RWPE2 (cell line): ENCODE results near the gene TOPBP1.
"Not testable (repeated sequence)": the region's sequence is repeated elsewhere in the genome, so short reads cannot be mapped to it uniquely, and the experiment has no call there.

ENCODE experiments used
- ATAC-seq: fragments of 200-7000 bp; cut with Tn5 transposase; 3 replicates; pipeline ENCODE4 v1.9.1; 2021; ENCODE audit warnings: low read depth
- DNase-seq: peaks from one replicate; pipeline ENCODE4 v3.0.0-alpha.2; 2020; ENCODE audit warnings: low spot score
- H3K27ac ChIP-seq: fragments of 450-650 bp; 2 replicates; pipeline ENCODE4 v1.5.1; 2017; ENCODE audit warnings: mild to moderate bottlenecking; ENCODE audit not compliant: poor library complexity, severe bottlenecking
- H3K27me3 ChIP-seq: fragments of 250-450 bp; sonication (Bioruptor Pico); 2 replicates; pipeline ENCODE4 v1.5.1; 2021; ENCODE audit warnings: mild to moderate bottlenecking, moderate library complexity; ENCODE audit not compliant: insufficient read depth, poor library complexity, severe bottlenecking
- H3K36me3 ChIP-seq: fragments of 250-450 bp; sonication (Bioruptor Pico); 2 replicates; pipeline ENCODE4 v1.5.1; 2020; ENCODE audit warnings: low read depth, mild to moderate bottlenecking, moderate library complexity
- H3K4me1 ChIP-seq: fragments of 250-450 bp; sonication (Bioruptor Pico); 2 replicates; pipeline ENCODE4 v1.5.1; 2021; ENCODE audit warnings: mild to moderate bottlenecking, moderate library complexity; ENCODE audit not compliant: insufficient read depth, poor library complexity, severe bottlenecking
- H3K4me3 ChIP-seq: fragments of 250-450 bp; sonication (Bioruptor Pico); 2 replicates; pipeline ENCODE4 v1.5.1; 2021; ENCODE audit warnings: mild to moderate bottlenecking, moderate library complexity; ENCODE audit not compliant: severe bottlenecking
- H3K9me3 ChIP-seq: fragments of 250-450 bp; sonication (Bioruptor Pico); 2 replicates; pipeline ENCODE4 v1.5.1; 2021; ENCODE audit warnings: mild to moderate bottlenecking, moderate library complexity; ENCODE audit not compliant: severe bottlenecking
- CTCF ChIP-seq: fragments of 450-650 bp; IDR thresholded peaks from one replicate; pipeline ENCODE4 v1.5.1; 2017; ENCODE audit warnings: mild to moderate bottlenecking, moderate library complexity; ENCODE audit not compliant: poor library complexity, severe bottlenecking

Gene TOPBP1

DNA sequence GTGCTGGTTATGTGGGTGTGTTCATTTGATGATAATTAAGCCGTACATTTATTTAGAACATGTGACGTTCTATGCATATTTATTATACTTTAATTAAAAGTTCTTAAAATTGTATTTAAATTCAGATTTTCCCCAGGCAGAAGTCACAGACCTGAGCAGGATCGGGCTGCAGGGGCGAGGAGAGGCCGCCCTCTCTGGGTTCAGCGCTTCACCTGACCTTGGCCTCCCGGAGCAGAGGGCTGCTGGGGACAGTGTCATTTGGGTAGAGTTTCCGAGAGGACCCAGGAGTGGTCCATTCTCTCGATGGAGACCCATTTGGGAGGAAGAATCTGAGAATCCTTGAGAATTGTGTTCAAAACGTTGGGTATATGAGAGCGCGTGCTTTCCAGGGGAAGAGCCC is 12.0 kb upstream of the TOPBP1 start:
- TF ChIP-seq CTCF, result no peak
- Histone ChIP-seq H3K27ac (no peak overlapping the region), H3K4me3 (no peak overlapping the region), H3K9me3 (no peaks in the 10 kb centered on the region), H3K4me1 (no peaks in the 10 kb centered on the region), H3K36me3 (no peaks in the 10 kb centered on the region), H3K27me3 (peaks cover 40% of the 10 kb centered on the region)
- DNase-seq (no peak), ATAC-seq (no peak)

GRCh38 chr3:133672461-133672860 is 10.7 kb upstream of the TOPBP1 start:
- Histone ChIP-seq H3K4me1 (no peaks in the 10 kb centered on the region), H3K9me3 (no peaks in the 10 kb centered on the region), H3K27ac (no peak overlapping the region), H3K36me3 (no peaks in the 10 kb centered on the region), H3K27me3 (peaks cover 40% of the 10 kb centered on the region), H3K4me3 (no peak overlapping the region)
- no peak for TF ChIP-seq CTCF
- DNase-seq (no peak), ATAC-seq (no peak)

- no peak for TF ChIP-seq CTCF
- no peaks in the 10 kb centered on the region for H3K9me3 ChIP-seq
- H3K27ac ChIP-seq, result no peak overlapping the region
- peaks cover 34% of the 10 kb centered on the region for H3K27me3 ChIP-seq
- DNase-seq (no peak), ATAC-seq (no peak)
- no peaks in the 10 kb centered on the region for H3K36me3 ChIP-seq
- H3K4me1 ChIP-seq, result no peaks in the 10 kb centered on the region
- no peak overlapping the region for H3K4me3 ChIP-seq
Measured at GRCh38 chr3:133670525-133670995, 8.8 kb upstream of the TOPBP1 start.

- no peak for ATAC-seq
- TF ChIP-seq CTCF, result no peak
- no peak overlapping the region for H3K27ac ChIP-seq
Measured at GRCh38 chr3:133669949-133670524, 8.3 kb upstream of the TOPBP1 start.

GRCh38 chr3:133667118-133667517 is 5.4 kb upstream of the TOPBP1 start:
- H3K36me3 ChIP-seq, result 0 out of 2 replicates have a peak, but pooled peaks cover 3% of the 10 kb centered on the region
- H3K9me3 ChIP-seq, result no peaks in the 10 kb centered on the region
- TF ChIP-seq CTCF, result no peak
- DNase-seq (no peak), ATAC-seq (no peak)
- H3K27ac ChIP-seq, result no peak overlapping the region
- H3K27me3 ChIP-seq, result peaks cover 3% of the 10 kb centered on the region
- peaks cover 7% of the 10 kb centered on the region for H3K4me1 ChIP-seq
- no peak overlapping the region for H3K4me3 ChIP-seq

More at GRCh38 chr3:133669949-133670524, 8.3 kb upstream of the TOPBP1 start:
- no peak overlapping the region for H3K4me3 ChIP-seq
- peaks cover 29% of the 10 kb centered on the region for H3K27me3 ChIP-seq
- H3K4me1 ChIP-seq, result no peaks in the 10 kb centered on the region
- no peaks in the 10 kb centered on the region for H3K9me3 ChIP-seq
- DNase-seq, result no peak
- no peaks in the 10 kb centered on the region for H3K36me3 ChIP-seq

DNA sequence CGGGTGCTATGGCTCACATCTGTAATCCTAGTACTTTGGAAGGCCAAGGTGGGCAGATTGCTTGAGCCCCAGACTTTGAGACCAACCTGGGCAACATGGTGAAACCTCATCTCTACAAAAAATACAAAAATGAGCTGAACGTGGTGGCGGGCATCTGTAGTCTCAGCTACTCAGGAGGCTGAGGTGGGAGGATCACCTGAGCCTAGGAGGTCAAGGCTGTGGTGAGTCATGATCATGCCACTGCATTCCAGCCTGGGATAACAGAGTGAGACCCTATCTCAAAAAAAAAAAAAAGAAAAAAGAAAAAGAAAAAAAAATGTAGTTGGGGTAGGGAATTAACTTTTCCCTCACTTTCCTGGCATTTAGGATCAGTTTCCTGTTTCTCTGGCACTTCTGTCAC is 3.4 kb upstream of the TOPBP1 start:
- not testable (repeated sequence) for H3K4me3 ChIP-seq, H3K27me3 ChIP-seq, H3K27ac ChIP-seq, ATAC-seq, DNase-seq, H3K9me3 ChIP-seq
- Histone ChIP-seq H3K36me3 (peaks cover 10% of the 10 kb centered on the region), H3K4me1 (peaks cover 13% of the 10 kb centered on the region)
